IMR-90 (cell line): ENCODE measurements around the gene ANGPT4. TPM values are rescaled to one million over a fixed set of nuclear protein-coding genes. Genes with fewer than 3 reads are reported as not detected.

Experiments used
- ATAC-seq: fragments of 200-7000 bp; cut with Tn5 transposase; 2 replicates; pipeline ENCODE4 v1.9.1; 2020; ENCODE audit warnings: low read depth, mild to moderate bottlenecking, moderate library complexity
- BruUV-seq: library from RNA; stranded (reverse); fragments of 400-500 nt; replicated peaks from 2 replicates; lab custom pipeline; 2021; lab: Mats Ljungman, UMichigan
- CTCF ChIA-PET: fragments of 300-600 bp; formaldehyde crosslinking; extraction: SDS; loops from one replicate; lab custom pipeline; 2021; ENCODE audit warnings: antibody characterized with exemption; lab: Yijun Ruan, JAX
- POLR2A ChIA-PET: fragments of 300-600 bp; sonication (Branson Sonifier 250); formaldehyde crosslinking; loops from one replicate; lab custom pipeline; 2022; ENCODE audit warnings: antibody characterized with exemption; ENCODE audit not compliant: unreplicated experiment; lab: Charles Lee
- DNase-seq: peaks from one replicate; pipeline ENCODE4 v3.0.0; 2013
- H2AFZ ChIP-seq: replicated peaks from 2 replicates; pipeline ENCODE3; 2013; ENCODE audit warnings: low read length, mild to moderate bottlenecking; ENCODE audit not compliant: poor library complexity
- H2AK5ac ChIP-seq: 2 replicates; pipeline ENCODE4 v1.6.1; 2013; ENCODE audit warnings: low read depth, low read length, inconsistent platforms
- H2AK9ac ChIP-seq: replicated peaks from 2 replicates; pipeline ENCODE3; 2013; ENCODE audit warnings: mild to moderate bottlenecking, low read depth, low read length, moderate library complexity; ENCODE audit not compliant: poor library complexity
- H2BK120ac ChIP-seq: 2 replicates; pipeline ENCODE4 v1.6.1; 2013; ENCODE audit warnings: low read depth, low read length, inconsistent platforms
- H2BK15ac ChIP-seq: 3 replicates; pipeline ENCODE4 v1.6.1; 2013; ENCODE audit warnings: low read depth, low read length, inconsistent platforms
- H2BK20ac ChIP-seq: 2 replicates; pipeline ENCODE4 v1.6.1; 2013; ENCODE audit warnings: low read depth, mild to moderate bottlenecking, inconsistent platforms, low read length, moderate library complexity
- H2BK5ac ChIP-seq: 2 replicates; pipeline ENCODE4 v1.6.1; 2013; ENCODE audit warnings: mild to moderate bottlenecking, low read depth, low read length, inconsistent platforms; ENCODE audit not compliant: poor library complexity, severe bottlenecking
- H3K14ac ChIP-seq: replicated peaks from 2 replicates; pipeline ENCODE4 v1.6.1; 2013; ENCODE audit warnings: low read depth, low read length, inconsistent platforms
- H3K18ac ChIP-seq: 2 replicates; pipeline ENCODE4 v1.6.1; 2013; ENCODE audit warnings: low read depth, low read length, control low read depth
- H3K23ac ChIP-seq: 2 replicates; pipeline ENCODE4 v1.6.1; 2013; ENCODE audit warnings: low read depth, low read length, inconsistent platforms
- H3K27ac ChIP-seq: 2 replicates; pipeline ENCODE4 v1.5.1; 2013; ENCODE audit warnings: mild to moderate bottlenecking, control low read depth, low read length; ENCODE audit not compliant: insufficient read depth
- H3K27me3 ChIP-seq: 2 replicates; pipeline ENCODE4 v1.6.1; 2013; ENCODE audit warnings: low read length; ENCODE audit not compliant: control insufficient read depth, insufficient read depth
- H3K36me3 ChIP-seq: 2 replicates; pipeline ENCODE4 v1.6.1; 2013; ENCODE audit warnings: low read length, mixed read lengths; ENCODE audit not compliant: control insufficient read depth, insufficient read depth
- H3K4ac ChIP-seq: 2 replicates; pipeline ENCODE4 v1.6.1; 2013; ENCODE audit warnings: low read depth, low read length, inconsistent platforms
- H3K4me1 ChIP-seq: 2 replicates; pipeline ENCODE4 v1.6.1; 2013; ENCODE audit warnings: low read length, mixed read lengths; ENCODE audit not compliant: control insufficient read depth, insufficient read depth
- H3K4me2 ChIP-seq: 2 replicates; pipeline ENCODE4 v1.6.1; 2013; ENCODE audit warnings: low read depth, mild to moderate bottlenecking, control low read depth, low read length, moderate library complexity
- H3K4me3 ChIP-seq: 2 replicates; pipeline ENCODE4 v1.5.1; 2013; ENCODE audit warnings: low read depth, mild to moderate bottlenecking, control low read depth, low read length, moderate library complexity; ENCODE audit not compliant: insufficient read depth
- H3K56ac ChIP-seq: 2 replicates; pipeline ENCODE4 v1.6.1; 2013; ENCODE audit warnings: low read length, inconsistent platforms; ENCODE audit not compliant: insufficient read depth; ENCODE audit errors: extremely low read depth
- H3K79me1 ChIP-seq, 2 experiments: 2 replicates each; pipeline ENCODE4 v1.6.1; 2013; ENCODE audit warnings: low read length in 2 of 2, inconsistent platforms in 1 of 2, low read depth in 1 of 2
- H3K9ac ChIP-seq: 2 replicates; pipeline ENCODE4 v1.6.1; 2013; ENCODE audit warnings: low read depth, low read length, control low read depth
- H3K9me1 ChIP-seq: 2 replicates; pipeline ENCODE4 v1.6.1; 2013; ENCODE audit warnings: low read length, inconsistent platforms; ENCODE audit not compliant: insufficient read depth
- H3K9me3 ChIP-seq: 2 replicates; pipeline ENCODE4 v1.6.1; 2013; ENCODE audit warnings: low read length; ENCODE audit not compliant: control insufficient read depth, insufficient read depth
- H4K20me1 ChIP-seq: 2 replicates; pipeline ENCODE4 v1.6.1; 2013; ENCODE audit warnings: low read length, inconsistent platforms; ENCODE audit not compliant: insufficient read depth
- H4K5ac ChIP-seq: 2 replicates; pipeline ENCODE4 v1.6.1; 2013; ENCODE audit warnings: mild to moderate bottlenecking, low read depth, low read length, control low read depth
- H4K8ac ChIP-seq, 2 experiments: 2 replicates each; pipeline ENCODE4 v1.6.1; 2013; ENCODE audit warnings: low read depth in 2 of 2, low read length in 2 of 2, control low read depth in 1 of 2, inconsistent platforms in 1 of 2
- H4K91ac ChIP-seq: 2 replicates; pipeline ENCODE4 v1.6.1; 2013; ENCODE audit warnings: low read depth, low read length, inconsistent platforms; ENCODE audit not compliant: insufficient read depth
- CEBPB ChIP-seq: IDR thresholded peaks from 2 replicates; pipeline ENCODE4 v1.6.1; 2012; ENCODE audit warnings: low read depth, low read length, improper control_type of control experiment
- CHD1 ChIP-seq: IDR thresholded peaks from 2 replicates; pipeline ENCODE4 v1.6.1; 2012; ENCODE audit warnings: low read depth, low read length, improper control_type of control experiment
- FOS ChIP-seq: fragments of 150-350 bp; IDR thresholded peaks from 2 replicates; pipeline ENCODE4 v1.6.1; 2016; ENCODE audit warnings: low read depth, low read length
- MAFK ChIP-seq: IDR thresholded peaks from 2 replicates; pipeline ENCODE4 v1.6.1; 2012; ENCODE audit warnings: low read depth, low read length, improper control_type of control experiment
- MAZ ChIP-seq: IDR thresholded peaks from 2 replicates; pipeline ENCODE4 v1.6.1; 2012; ENCODE audit warnings: low read depth, mild to moderate bottlenecking, low read length, improper control_type of control experiment, moderate library complexity, borderline replicate concordance
- MXI1 ChIP-seq: IDR thresholded peaks from 2 replicates; pipeline ENCODE4 v1.6.1; 2012; ENCODE audit warnings: low read depth, mild to moderate bottlenecking, low read length, moderate library complexity, borderline replicate concordance
- POLR2A ChIP-seq: IDR thresholded peaks from 2 replicates; pipeline ENCODE4 v1.6.1; 2012; ENCODE audit warnings: mild to moderate bottlenecking, low read depth, low read length
- RAD21 ChIP-seq: IDR thresholded peaks from 2 replicates; pipeline ENCODE4 v1.6.1; 2012; ENCODE audit warnings: low read length, improper control_type of control experiment
- RCOR1 ChIP-seq: IDR thresholded peaks from 2 replicates; pipeline ENCODE4 v1.6.1; 2012; ENCODE audit warnings: mild to moderate bottlenecking, low read length, improper control_type of control experiment; ENCODE audit not compliant: insufficient replicate concordance
- RFX5 ChIP-seq: IDR thresholded peaks from 2 replicates; pipeline ENCODE4 v1.8.0; 2012; ENCODE audit warnings: low read depth, mild to moderate bottlenecking, low read length, moderate library complexity
- WGBS, 2 experiments: methylation state at CpG; one replicate each; pipeline versions ENCODE4 v1.1.5 to v1.1.7; 2013; ENCODE audit warnings: missing lambda C conversion rate in 2 of 2; ENCODE audit not compliant: insufficient read length in 1 of 2; ENCODE audit errors: extremely low coverage in 2 of 2; 5-methylcytosine and 5-hydroxymethylcytosine counted together
- dilution Hi-C: fragments of 300-500 bp; cut with HindIII; formaldehyde crosslinking; loops from one replicate; pipeline ENCODE4 v1.14.3; 2018; ENCODE audit warnings: low sequenced_read_pairs; ENCODE audit not compliant: unreplicated experiment
- in situ Hi-C: fragments of 300-500 bp; cut with MboI; formaldehyde crosslinking; loops from 3 replicates; pipeline ENCODE4 v1.14.3; 2019; ENCODE audit warnings: low sequenced_read_pairs, inconsistent platforms, mixed read lengths
- intact Hi-C: fragments of 100-400 bp; cut with micrococcal nuclease; formaldehyde crosslinking; loops from 2 replicates; pipeline ENCODE4 v1.10.0; 2022
- polyA plus RNA-seq, 3 experiments: library from polyadenylated mRNA; depleted of rRNA; stranded (reverse); fragments of >200 nt; gene quantifications; 2 replicates each; pipeline ENCODE4 v1.2.3, GENCODE V29; 2012; ENCODE audit warnings: low replicate concordance in 1 of 3
- total RNA-seq: library from RNA; depleted of rRNA; stranded (reverse); fragments of >200 nt; gene quantifications from 2 replicates; pipeline ENCODE4 v1.2.3, GENCODE V29; 2012
- TF ChIP-seq, protein P1 (sequence below): fragments of 150-350 bp; IDR thresholded peaks from 2 replicates; pipeline ENCODE4 v1.6.1; 2016; ENCODE audit warnings: low read depth, mild to moderate bottlenecking, low read length, moderate library complexity, borderline replicate concordance
- TF ChIP-seq, protein P2 (sequence below): fragments of 150-350 bp; IDR thresholded peaks from 2 replicates; pipeline ENCODE4 v1.6.1; 2017; ENCODE audit warnings: mild to moderate bottlenecking, antibody characterized with exemption, low read length, low read depth

The ANGPT4 gene
- total and polyA plus RNA-seq, 2 of the 4 experiments (the other 2 are of a cell fraction), result not detected

GRCh38 chr20:962683-963082 lies 46.5 kb upstream of the ANGPT4 start:
- H3K18ac ChIP-seq, result no peak overlapping the region
- no peak overlapping the region for H4K5ac ChIP-seq
- H3K79me1 ChIP-seq, result no peaks in the 10 kb centered on the region
- dilution Hi-C loops, result no loop called here
- DNase-seq, result no peak
- no peak overlapping the region for H3K14ac ChIP-seq
- H3K9ac ChIP-seq, result no peak overlapping the region
- H2BK120ac ChIP-seq, result no peak overlapping the region
- H3K27ac ChIP-seq, result no peak overlapping the region
- no CpG with 5 or more reads among the region's 8 CpGs for WGBS, 2 experiments
- H4K8ac ChIP-seq, result no peak overlapping the region
- no peak overlapping the region for H2BK5ac ChIP-seq
- peaks cover 8% of the 10 kb centered on the region for H3K27me3 ChIP-seq
- no peak overlapping the region for H2AK5ac ChIP-seq
- in situ Hi-C loops, result no loop called here
- no peak overlapping the region for H2AFZ ChIP-seq
- H4K91ac ChIP-seq, result no peak overlapping the region
- H3K23ac ChIP-seq, result no peak overlapping the region
- H2BK20ac ChIP-seq, result no peak overlapping the region
- no peaks in the 10 kb centered on the region for H4K20me1 ChIP-seq
- no peaks in the 10 kb centered on the region for H3K9me3 ChIP-seq
- intact Hi-C loops, result no loop called here
- no peak overlapping the region for H2AK9ac ChIP-seq
- no peaks in the 10 kb centered on the region for H3K36me3 ChIP-seq
- ChIA-PET CTCF (no interaction called here), POLR2A (no interaction called here)
- ATAC-seq, result no peak
- no peak overlapping the region for H3K56ac ChIP-seq
- H3K4me3 ChIP-seq, result no peak overlapping the region
- H3K4me2 ChIP-seq, result no peak overlapping the region
- H3K4me1 ChIP-seq, result no peaks in the 10 kb centered on the region
- H3K9me1 ChIP-seq, result no peaks in the 10 kb centered on the region
- no peak overlapping the region for H2BK15ac ChIP-seq
- no peak overlapping the region for H3K4ac ChIP-seq
- TF ChIP-seq RCOR1, result no peak
- no peak for TF ChIP-seq RAD21
- no peak for TF ChIP-seq MAZ
- TF ChIP-seq FOS, result no peak
- no peak for TF ChIP-seq MAFK
- no peak for TF ChIP-seq CEBPB
- TF ChIP-seq, protein P1, sequence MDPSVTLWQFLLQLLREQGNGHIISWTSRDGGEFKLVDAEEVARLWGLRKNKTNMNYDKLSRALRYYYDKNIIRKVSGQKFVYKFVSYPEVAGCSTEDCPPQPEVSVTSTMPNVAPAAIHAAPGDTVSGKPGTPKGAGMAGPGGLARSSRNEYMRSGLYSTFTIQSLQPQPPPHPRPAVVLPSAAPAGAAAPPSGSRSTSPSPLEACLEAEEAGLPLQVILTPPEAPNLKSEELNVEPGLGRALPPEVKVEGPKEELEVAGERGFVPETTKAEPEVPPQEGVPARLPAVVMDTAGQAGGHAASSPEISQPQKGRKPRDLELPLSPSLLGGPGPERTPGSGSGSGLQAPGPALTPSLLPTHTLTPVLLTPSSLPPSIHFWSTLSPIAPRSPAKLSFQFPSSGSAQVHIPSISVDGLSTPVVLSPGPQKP, result no peak
- TF ChIP-seq POLR2A, result no peak
- no peak for TF ChIP-seq RFX5
- no peak for TF ChIP-seq CHD1
- no peak for TF ChIP-seq MXI1
- TF ChIP-seq, protein P2, sequence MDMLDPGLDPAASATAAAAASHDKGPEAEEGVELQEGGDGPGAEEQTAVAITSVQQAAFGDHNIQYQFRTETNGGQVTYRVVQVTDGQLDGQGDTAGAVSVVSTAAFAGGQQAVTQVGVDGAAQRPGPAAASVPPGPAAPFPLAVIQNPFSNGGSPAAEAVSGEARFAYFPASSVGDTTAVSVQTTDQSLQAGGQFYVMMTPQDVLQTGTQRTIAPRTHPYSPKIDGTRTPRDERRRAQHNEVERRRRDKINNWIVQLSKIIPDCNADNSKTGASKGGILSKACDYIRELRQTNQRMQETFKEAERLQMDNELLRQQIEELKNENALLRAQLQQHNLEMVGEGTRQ, result no peak
- no TSS peak for BruUV-seq
